HG03175 (cell line): Measurements from ENCODE around the gene HECW1.
"Not testable (repeated sequence)": the region's sequence is repeated elsewhere in the genome, so short reads cannot be mapped to it uniquely, and the experiment has no call there.

Experiments
- ATAC-seq: cut with Tn5 transposase; IDR thresholded peaks from one replicate; pipeline ENCODE4 v1.9.1; 2021; ENCODE audit warnings: mild to moderate bottlenecking, moderate library complexity; ENCODE audit not compliant: unreplicated experiment

Gene HECW1

GRCh38 chr7:43112459-43112940 lies at the start of gene HECW1:
Gene HECW1, plus strand, starts transcription at chr7:43112647. Its CDS starts 131,259 bp downstream, at chr7:43243906.
- ATAC-seq: no peak

- no peak for ATAC-seq
These were observed 40.8 kb upstream of the HECW1 start for GRCh38 chr7:43071604-43072003.

- peak; percentile 70 for ATAC-seq
These were observed 39.9 kb upstream of the HECW1 start for GRCh38 chr7:43072530-43072929.

- ATAC-seq: not testable (repeated sequence)
These were observed 38.6 kb upstream of the HECW1 start for GRCh38 chr7:43073811-43074210.

GRCh38 chr7:43076189-43076605 lies 36.2 kb upstream of the HECW1 start:
- ATAC-seq: peak; percentile 36

GRCh38 chr7:43076606-43077005 lies 35.8 kb upstream of the HECW1 start:
- peak; percentile 4 for ATAC-seq

GRCh38 chr7:43077285-43077684 lies 35.2 kb upstream of the HECW1 start:
- ATAC-seq: no peak

- ATAC-seq: no peak
These were observed 34.6 kb upstream of the HECW1 start for GRCh38 chr7:43077732-43078391.

GRCh38 chr7:43078794-43079193 lies 33.7 kb upstream of the HECW1 start:
- no peak for ATAC-seq

GRCh38 chr7:43081603-43082002 lies 30.8 kb upstream of the HECW1 start:
- no peak for ATAC-seq

GRCh38 chr7:43083106-43083505 lies 29.3 kb upstream of the HECW1 start:
- ATAC-seq: no peak

- ATAC-seq: no peak
These were observed 27.4 kb upstream of the HECW1 start for GRCh38 chr7:43085017-43085416.

GRCh38 chr7:43085992-43086391 lies 26.5 kb upstream of the HECW1 start:
- ATAC-seq: no peak

- ATAC-seq: no peak
These were observed 19.6 kb upstream of the HECW1 start for GRCh38 chr7:43092819-43093218.

- no peak for ATAC-seq
These were observed 15.6 kb upstream of the HECW1 start for GRCh38 chr7:43096875-43097274.

- no peak for ATAC-seq
These were observed 12.7 kb upstream of the HECW1 start for GRCh38 chr7:43099750-43100149.

- ATAC-seq: no peak
These were observed 7.5 kb upstream of the HECW1 start for GRCh38 chr7:43104874-43105520.

GRCh38 chr7:43105521-43106120 lies 6.8 kb upstream of the HECW1 start:
- ATAC-seq: no peak

- ATAC-seq: peak; percentile 97
These were observed 4.0 kb upstream of the HECW1 start for GRCh38 chr7:43108255-43109011.

- ATAC-seq: no peak
These were observed 1.5 kb upstream of the HECW1 start for GRCh38 chr7:43110791-43111535.
